ENCODE measurements around the gene ZCCHC14. TPM values are rescaled to one million over a fixed set of nuclear protein-coding genes. Genes with fewer than 3 reads are reported as not detected.
"Not testable (repeated sequence)": the region's sequence is repeated elsewhere in the genome, so short reads cannot be mapped to it uniquely, and the experiment has no call there.

Gene ZCCHC14
- total RNA-seq, 2 experiments from 2014 or later = 4.7 to 5.2 TPM

DNA sequence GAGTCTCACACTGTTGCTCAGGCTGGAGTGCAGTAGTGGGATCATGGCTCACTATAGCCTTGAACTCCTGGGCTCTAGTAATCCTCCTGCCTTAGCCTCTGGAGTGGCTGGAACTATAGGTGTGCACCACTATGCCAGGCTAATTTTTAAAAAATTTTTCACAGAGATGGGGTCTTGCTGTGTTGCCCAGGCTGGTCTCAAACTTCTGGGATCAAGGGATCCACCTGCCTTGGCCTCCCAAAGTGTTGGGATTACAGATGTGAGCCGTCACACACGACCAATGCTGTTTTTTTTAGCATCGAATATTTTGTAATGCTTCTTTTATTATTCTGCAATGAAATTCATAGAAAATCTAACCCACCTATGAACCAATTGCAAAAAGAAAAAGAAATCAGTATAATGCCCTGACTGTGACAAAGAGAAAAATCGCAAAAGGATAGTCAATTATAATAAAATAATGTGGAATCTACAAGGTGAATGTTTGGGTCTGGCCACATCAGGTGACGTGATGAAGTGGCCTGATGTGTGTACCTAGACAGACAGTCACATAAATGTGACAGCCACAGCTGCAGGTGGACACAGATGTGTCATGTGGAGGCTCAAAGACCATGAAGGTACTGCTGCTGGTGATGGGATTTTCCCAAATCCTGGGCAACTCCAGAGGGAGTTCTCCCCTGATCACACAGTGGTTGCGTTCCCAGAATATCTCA is 33.6 kb upstream of the ZCCHC14 start:
- CTCF ChIA-PET = no interaction called here
- POLR2A ChIA-PET = no interaction called here

DNA sequence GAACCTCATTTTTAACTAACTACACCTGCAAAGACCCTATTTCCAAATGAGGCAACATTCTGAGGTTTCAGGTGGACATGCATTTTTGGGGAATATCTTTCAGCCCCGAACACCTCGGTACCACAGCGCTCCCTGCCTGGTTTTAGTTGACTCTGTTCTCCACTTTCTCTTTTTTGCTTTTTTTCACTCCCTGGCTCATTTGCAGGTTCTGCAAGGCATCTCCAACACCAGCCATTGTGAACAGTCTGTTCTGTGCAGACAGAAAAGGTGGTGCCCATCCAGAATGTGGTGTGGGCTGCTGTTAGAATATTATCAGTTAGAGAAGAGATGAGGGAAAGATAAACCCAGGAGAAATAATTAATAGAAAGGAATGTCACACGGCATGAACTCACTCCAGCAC is 32.5 kb upstream of the ZCCHC14 start:
- ChIA-PET CTCF (no interaction called here), POLR2A (no interaction called here)

DNA sequence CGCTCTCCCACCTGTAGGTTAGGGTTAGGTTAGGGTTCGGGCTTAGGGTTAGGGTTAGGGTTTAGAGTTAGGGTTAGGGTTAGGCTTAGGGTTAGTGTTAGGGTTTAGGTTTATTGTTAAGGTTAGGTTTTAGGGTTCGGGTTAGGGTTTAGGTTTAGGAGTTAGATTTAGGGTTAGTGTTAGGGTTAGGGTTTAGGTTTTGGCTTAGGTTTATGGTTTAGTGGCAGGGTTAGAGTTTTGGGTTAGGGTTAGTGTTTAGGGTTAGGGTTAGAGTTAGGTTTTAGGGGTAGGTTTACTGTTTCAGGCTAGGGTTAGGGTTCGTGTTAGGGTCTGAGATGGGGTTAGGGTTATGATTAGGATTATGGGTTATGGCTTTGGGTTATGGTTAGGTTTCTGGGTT is 31.6 kb upstream of the ZCCHC14 start:
- POLR2A ChIA-PET = no interaction called here
- CTCF ChIA-PET = no interaction called here

DNA sequence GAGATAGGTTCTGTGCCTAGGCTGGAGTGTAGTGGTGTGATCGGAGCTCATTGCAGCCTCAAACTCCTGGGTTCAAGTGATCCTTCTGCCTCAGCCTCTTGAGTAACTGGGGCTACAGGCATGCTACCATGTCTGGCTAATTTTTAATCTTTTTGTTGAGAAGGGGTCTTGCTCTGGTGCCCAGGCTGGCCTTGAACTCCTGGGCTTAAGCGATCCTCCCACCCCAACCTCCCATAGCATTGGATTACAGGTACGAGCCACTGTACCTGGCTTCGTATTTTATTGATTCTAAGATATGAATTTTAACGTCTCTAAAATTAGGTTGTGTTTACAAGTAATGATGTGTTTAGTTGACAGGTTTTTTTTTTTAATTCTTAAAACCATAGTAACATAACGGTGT is 30.8 kb upstream of the ZCCHC14 start:
- POLR2A ChIA-PET, CTCF ChIA-PET: not testable (repeated sequence)

DNA sequence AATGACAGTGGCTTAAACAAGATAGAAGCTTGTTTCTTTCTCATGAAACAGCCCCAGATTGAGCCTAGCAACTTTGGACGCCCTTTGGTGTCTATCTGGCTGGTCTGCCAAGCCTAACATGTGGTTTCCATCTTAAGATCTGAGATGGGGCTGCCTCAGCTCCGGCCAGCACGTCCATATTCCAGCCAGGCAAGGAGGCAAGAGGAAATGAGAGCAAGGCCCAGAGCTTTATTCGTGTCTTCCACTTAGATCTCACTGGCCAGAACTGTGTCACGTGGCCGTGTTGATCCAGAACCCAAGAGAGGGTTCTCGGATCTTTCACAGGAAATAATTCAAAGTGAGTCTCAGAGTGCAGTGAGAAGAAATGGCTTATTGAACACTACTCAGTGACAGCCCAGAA is 28.9 kb upstream of the ZCCHC14 start:
- CTCF ChIA-PET, POLR2A ChIA-PET: not testable (repeated sequence)

DNA sequence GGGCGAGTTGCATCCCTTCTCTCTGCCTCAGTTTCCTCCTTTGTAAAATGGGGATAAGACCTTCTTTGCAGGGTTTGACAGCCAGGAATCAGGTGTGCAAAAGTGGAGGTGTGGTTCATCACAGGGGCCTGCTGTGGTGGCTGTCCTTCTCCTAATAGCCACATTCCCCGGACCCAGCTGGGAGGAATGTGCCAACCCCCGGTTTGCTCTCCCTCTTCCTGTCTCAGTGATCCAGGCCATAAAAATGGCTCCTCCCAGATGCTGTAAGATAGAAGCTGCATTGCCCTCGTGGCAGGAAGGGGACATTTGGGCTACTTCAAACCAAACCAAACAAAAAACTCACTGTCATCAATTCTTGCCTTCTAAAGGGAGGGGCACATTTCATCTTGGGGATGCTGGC is 26.3 kb upstream of the ZCCHC14 start:
- POLR2A ChIA-PET, CTCF ChIA-PET: not testable (repeated sequence)

DNA sequence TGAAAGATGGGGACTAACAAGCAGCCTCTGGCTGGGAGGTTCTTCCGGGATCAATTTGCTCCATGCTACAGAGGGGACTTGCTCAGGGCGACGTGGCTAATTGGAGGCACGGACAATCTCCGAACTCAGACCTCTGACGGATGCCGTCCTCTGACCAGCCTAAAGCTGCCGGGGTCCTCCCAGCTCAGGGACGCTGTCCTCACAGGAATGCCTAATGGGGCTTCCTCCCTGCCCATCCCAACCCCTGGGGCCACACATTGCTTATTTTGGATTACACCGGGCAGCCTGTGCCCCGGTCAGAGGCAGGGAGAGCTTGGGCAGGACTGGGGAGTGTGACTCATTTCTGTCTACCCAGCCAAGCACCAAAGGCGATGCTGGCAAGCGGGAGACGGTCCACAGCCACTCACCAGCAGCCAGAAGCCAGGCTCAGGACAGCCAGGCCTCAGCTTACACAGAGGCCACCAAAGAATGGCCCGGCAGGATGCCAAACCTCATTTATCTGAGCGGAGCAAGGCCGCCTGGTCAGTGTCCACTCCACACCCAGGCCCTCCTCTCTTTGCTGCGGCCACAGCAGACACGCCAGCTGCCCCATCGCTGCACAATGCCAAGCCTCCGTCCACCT is 25.7 kb upstream of the ZCCHC14 start:
- POLR2A ChIA-PET, CTCF ChIA-PET: not testable (repeated sequence)

DNA sequence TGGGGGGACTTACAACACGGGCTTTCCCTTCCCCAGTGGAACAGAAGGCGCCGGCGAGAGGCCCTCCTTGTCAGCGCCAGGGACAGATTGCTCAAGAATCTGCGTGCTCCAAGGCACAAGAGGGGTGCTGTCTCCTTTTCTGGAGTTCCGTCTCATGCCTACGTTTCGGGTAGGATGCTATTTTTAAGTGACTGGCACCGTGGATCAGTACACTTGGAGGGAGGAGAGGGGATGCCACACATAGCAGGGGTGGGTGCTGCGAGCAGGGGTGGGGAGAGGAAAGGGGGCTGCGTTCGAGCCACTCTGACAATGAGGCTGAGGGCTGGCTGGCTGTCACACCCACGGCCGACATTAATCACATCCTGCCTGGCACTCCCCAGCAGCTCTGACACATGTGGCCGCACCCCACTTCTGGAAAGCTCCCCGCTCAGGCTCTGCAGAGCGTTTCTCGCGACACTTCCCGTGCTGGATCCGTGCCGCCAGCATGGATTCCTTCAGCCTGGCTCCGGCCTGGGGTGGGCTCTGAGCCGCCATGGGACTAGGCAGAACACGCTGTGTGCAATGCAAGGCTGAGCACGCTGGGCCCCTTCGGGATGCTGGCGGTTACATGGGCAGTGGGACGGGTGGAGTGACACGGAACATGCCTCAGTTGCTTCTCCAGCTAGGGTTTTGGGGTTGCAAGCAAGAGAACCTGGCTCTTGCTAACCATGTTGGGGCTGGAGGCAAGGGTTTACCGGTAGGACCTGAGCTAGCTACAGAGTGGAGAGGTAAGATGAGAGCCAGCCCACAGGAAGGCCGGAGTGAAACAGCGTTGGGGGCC is 25.0 kb upstream of the ZCCHC14 start:
- CTCF ChIA-PET, POLR2A ChIA-PET: not testable (repeated sequence)

DNA sequence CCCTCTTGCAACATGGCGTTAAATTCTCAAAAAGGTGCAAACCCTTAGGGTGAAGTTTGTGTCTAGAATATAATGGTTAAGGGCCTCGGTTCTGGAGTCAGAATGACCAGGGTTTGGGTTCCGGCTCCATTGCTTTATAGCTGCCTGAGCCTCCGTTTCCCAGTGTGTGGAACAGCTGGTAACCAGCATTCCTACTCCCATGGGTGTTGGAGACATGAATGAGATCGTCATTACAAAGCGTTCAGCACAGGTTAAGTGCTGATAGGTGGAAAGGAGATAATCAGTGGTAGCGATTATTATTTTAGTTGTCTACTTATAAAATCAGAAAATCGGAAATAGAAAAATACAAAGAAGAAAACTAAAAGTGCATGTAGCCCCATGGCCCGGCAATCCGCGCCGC is 23.5 kb upstream of the ZCCHC14 start:
- CTCF ChIA-PET = no interaction called here
- POLR2A ChIA-PET = no interaction called here

DNA sequence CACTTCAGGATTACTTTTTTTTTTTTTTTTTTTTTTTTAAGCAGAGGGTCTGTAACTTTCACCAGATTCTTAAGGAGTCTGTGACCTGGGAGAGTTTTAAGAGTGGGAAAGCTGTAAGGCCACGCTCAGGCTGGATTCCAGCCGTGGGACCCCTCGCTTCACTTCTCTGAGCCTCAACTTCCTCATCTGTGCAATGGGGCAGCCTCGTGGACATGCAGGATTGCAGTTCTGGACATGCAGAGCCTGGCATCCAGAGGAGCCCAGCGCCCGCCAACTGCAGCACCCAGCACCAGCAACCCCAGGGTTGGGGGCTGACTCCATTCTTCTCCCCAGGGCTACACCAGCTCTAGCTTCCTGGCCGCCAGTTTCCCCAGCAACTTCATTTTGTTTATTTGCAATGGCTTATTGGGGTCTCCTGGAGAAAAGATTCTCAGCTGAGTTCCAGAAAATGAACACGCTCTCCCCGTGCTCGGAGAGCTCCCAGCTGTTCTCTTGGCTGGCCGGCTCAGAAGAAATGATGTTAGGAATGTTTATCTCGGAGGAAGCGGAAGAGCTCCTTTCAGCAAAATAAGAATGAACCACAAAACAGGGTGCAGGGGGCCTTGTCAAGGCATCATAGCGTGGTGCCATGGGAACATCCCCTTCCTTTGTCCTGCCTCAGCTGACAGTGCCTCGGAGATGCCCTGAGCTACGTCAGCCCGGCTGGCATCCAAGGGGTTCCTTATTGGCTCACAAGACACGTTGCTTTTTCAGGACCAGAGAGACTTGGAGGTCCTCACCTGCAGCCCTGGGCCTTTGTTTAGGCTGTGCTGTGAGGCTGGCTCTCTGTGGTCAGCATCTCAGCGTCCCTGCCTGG is 22.9 kb upstream of the ZCCHC14 start:
- POLR2A ChIA-PET = interaction anchor here (0.6 kb wide), 1 partner anchor 18 kb away, joined by 5 read pairs; no protein-coding TSS in a partner anchor
- CTCF ChIA-PET = no interaction called here

DNA sequence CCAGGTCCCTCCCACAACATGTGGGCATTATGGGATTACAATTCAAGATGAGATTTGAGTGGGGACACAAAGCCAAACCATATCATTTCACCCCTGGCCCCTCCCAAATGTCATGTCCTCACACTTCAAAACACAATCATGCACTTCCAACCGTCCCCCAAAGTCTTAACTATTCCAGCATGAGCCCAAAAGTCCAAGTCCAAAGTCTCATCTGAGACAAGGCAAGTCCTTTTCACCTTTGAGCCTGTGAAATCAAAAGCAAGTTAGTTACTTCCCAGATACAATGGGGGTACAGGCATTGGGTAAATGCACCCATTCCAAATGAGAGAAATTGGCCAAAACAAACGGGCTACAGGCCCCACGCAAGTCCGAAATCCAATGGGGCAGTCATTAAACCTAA is 17.0 kb upstream of the ZCCHC14 start:
- POLR2A ChIA-PET, CTCF ChIA-PET: not testable (repeated sequence)

DNA sequence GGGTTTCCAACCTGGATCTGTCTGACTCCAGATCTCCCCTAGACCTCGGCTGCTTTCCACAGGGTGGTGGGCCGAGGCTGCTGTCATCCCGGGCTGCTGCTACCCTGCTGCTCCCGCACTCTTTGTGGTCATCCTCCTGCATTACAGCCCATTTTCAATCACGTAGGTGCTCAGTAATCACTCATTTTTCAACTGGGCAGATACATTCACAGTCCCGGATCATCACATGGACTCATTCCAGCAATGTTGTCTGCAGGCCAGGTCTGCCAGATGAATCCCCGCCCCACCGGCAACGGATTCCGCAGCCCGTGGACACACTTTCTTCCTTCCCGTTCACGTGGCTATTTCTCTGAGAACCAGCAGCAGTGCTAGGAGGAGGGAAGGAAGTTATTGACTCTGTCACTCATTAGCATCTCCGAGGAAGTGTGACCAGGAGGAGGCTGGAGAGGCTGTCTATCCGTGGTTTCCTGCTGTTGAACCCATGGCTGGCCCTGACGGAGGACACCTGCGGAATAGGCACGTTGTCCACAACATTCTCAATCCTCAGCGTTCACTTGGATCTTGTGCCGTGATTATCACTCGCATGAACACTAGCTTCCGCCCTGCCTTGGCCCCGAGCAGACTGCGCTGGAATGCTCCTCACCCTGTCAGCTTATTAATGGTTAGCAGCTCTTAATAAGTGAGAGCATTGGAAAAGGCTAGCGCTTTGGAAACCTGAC is 14.7 kb upstream of the ZCCHC14 start:
- ChIA-PET POLR2A (no interaction called here), CTCF (interaction anchor here (1.2 kb wide), 1 partner anchor 57 kb away, joined by 3 read pairs; no protein-coding TSS in a partner anchor)

DNA sequence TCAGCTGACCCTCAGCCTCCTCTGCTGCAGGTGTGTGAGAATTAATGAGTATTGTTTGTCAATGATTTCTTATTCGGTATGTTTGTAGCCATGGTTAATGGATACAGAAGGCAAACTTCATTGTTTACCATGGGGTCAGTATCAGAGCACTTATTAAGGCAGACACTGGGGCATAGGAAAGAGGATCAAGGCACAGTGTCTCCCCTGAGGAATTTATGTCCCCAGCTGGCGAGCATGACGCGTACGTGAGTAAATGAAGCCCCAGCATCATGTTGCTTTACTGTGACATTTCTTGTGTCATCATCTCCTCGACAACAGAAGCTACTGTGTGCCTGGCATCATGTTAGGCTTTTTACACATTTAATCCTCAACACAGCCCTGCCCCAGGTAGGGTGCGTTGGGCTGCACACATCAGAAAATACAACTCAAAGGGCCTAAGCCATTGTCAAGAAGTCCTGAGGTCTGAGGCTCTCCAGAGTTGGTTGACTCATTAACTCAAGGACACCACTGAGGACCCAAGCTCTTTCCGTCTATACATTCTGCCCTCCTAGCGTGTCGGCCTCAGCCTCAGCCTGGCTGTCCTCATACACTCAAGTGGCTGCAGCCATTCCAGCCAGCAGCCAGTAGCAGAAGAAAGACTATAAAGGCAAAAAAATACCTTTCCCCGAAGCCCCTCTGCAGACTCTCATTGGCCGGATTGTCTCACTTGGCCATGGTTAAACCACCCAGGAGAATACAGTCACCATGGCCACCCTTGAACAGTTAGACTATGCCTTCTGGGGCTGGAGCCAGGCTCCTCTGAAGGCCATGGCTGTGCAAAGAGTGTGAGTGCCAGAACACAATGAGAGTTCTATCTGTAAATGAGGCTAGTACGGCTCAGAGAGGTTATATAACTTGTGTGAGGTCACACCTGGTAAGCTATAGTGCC is 13.9 kb upstream of the ZCCHC14 start:
- ChIA-PET CTCF (interaction anchor here (0.5 to 1.2 kb wide), 2 partner anchors 57 to 263 kb away, joined by 3 to 4 read pairs; no protein-coding TSS in a partner anchor), POLR2A (no interaction called here)

DNA sequence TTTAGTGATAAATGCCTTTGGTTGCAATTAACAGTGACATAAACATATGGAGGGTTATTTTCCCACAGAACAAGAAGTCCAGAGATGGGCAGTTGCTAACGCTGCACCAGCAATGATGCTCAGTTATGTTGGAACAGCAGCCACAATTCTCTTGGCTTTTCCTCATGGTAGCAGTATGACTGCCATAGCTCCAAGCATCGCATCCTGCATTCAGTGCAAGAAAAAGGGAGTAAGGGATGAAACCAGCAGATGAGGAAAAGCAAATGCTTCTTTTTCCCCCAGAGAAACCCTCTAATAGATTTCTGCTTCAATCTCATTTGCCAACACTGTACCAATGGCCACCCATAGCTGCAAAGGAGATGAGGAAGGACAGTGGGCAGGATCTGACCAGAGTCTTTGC is 13.0 kb upstream of the ZCCHC14 start:
- ChIA-PET POLR2A (no interaction called here), CTCF (interaction anchor here (0.5 kb wide), 1 partner anchor 264 kb away, joined by 4 read pairs; no protein-coding TSS in a partner anchor)

DNA sequence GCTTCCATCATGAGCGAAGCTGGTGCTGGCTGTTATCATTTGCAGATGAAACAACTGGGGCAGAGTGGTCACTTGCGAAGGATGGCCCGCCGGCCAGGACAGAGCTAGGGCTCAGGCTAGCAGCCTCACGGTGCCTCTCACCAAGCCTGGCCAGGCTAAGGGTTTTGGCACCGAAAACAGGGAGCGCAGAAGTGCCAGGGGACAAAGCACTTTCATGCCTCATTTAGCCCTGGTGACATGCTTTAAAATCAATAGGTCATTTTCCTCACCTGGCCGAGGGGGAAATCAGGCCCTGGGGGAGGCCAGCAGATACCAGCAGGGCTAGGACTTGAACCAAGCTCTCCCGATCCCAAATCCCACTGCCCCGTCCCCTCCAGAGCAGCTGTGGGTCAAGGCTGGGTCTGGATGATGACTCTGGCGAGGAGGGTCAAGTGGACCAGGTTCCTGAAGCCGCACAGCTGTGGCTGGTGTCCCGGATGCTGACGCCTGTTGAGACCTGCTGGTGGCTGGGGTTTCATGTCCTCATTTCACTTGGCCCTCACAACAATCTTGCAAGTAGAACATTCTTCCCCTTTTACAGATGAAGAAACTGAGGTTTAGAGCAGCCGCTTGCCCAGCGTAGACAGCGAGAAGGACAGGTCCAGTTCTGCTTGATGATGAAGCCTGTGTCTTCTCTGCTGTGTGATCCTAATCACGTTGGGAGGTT is 10.6 kb upstream of the ZCCHC14 start:
- POLR2A ChIA-PET, CTCF ChIA-PET: not testable (repeated sequence)

DNA sequence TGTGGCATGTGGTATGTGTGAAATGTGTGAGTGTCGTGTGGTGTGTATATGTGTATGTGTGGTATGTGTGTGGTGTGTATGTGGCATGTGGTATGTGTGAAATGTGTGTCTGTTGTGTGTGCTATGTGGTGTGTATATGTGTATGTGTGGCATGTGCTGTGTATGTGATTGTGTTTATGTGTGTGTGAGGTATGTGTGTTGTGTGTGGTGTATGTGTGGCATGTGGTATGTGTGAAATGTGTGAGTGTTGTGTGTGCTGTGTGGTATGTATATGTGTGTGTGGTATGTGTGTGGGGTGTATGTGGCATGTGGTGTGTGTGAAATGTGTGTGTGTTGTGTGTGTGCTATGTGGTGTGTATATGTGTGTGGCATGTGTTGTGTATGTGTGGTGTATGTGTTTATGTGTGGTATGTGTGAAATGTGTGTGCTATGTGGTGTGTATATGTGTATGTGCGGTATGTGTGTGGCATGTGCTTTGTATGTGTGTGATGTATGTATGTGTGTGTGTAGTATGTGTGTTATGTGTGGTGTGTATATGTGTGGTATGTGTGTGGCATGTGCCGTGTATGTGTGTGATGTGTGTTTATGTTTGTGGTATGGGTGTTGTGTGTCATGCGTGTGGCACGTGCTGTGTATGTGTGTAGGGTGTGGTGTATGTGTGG is 9.6 kb upstream of the ZCCHC14 start:
- POLR2A ChIA-PET = no interaction called here
- CTCF ChIA-PET = no interaction called here

DNA sequence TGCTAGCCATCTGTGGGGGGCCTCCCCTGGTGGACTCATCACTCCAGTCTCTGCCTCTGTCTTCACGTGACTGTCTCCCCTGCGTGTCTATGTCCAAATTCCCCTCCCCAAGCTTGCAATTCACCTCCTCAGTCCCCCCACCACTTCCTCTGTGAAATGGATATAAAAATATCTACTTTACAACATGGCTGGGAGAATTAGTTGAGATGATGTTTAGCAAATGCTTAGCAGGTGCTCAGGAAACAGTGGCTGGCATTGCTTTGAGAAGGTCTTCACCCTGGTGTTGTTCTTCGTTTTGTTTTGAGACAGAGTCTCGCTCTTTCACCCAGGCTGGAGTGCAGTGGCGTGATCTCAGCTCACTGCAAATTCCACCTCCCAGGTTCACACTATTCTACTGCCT is 8.3 kb upstream of the ZCCHC14 start:
- ChIA-PET POLR2A (interaction anchor here (0.7 kb wide), 1 partner anchor 212 kb away, joined by 8 read pairs; no protein-coding TSS in a partner anchor), CTCF (no interaction called here)

Data from activated CD8-positive, alpha-beta memory T cell treated with anti-CD3 and anti-CD28 coated beads for 36 hours (primary cell).